K562 (cell line): ENCODE results near the gene CPED1. TPM values are rescaled to one million over a fixed set of nuclear protein-coding genes. Genes with fewer than 3 reads are reported as not detected.

Experiments
- BCLAF1 ChIP-seq, 2 experiments: fragments of 450-650 bp in 1 of 2; IDR thresholded peaks; 2 replicates each; pipeline ENCODE4 v1.6.1; 2011 to 2017; ENCODE audit warnings: low read depth in 2 of 2, antibody characterized with exemption in 1 of 2, borderline replicate concordance in 1 of 2, low read length in 1 of 2, mild to moderate bottlenecking in 1 of 2, mixed read lengths in 1 of 2; ENCODE audit not compliant: control insufficient read depth in 1 of 2
- BHLHE40 ChIP-seq: IDR thresholded peaks from 2 replicates; pipeline ENCODE4 v1.6.1; 2011; ENCODE audit warnings: low read length, improper control_type of control experiment
- CHCHD3 ChIP-seq: fragments of 250-450 bp; sonication (Bioruptor Pico); IDR thresholded peaks from 2 replicates; pipeline ENCODE4 v2.1.2; 2022; ENCODE audit warnings: mild to moderate bottlenecking
- CHD4 ChIP-seq: fragments of 200-600 bp; sonication (generic); IDR thresholded peaks from 3 replicates; pipeline ENCODE4 v1.6.1; 2012; ENCODE audit warnings: low read depth, mild to moderate bottlenecking, mixed read lengths, low read length, inconsistent platforms; ENCODE audit not compliant: insufficient read depth, insufficient replicate concordance, poor library complexity, severe bottlenecking
- E2F3 ChIP-seq: fragments of 250-450 bp; sonication (Bioruptor Pico); IDR thresholded peaks from 2 replicates; pipeline ENCODE4 v1.4.0; 2020; ENCODE audit warnings: mild to moderate bottlenecking
- ERF ChIP-seq: fragments of 450-650 bp; formaldehyde crosslinking; IDR thresholded peaks from 2 replicates; pipeline ENCODE4 v1.4.0; 2020; ENCODE audit warnings: mild to moderate bottlenecking, mixed read lengths
- HDAC1 ChIP-seq, 2 experiments: fragments of 450-650 bp; IDR thresholded peaks; 2 replicates each; pipeline ENCODE4 v1.6.1; 2016 to 2017; ENCODE audit warnings: inconsistent platforms in 1 of 2, mild to moderate bottlenecking in 1 of 2, moderate library complexity in 1 of 2
- HEY1 ChIP-seq: fragments of 250-450 bp; sonication (Bioruptor Pico); IDR thresholded peaks from 2 replicates; pipeline ENCODE4 v1.5.0; 2020; ENCODE audit warnings: mild to moderate bottlenecking, moderate library complexity, borderline replicate concordance
- ILK ChIP-seq: fragments of 450-650 bp; IDR thresholded peaks from 2 replicates; pipeline ENCODE4 v1.6.1; 2016; ENCODE audit warnings: missing genetic modification characterization, low read depth, mild to moderate bottlenecking, missing compliant biosample characterization, moderate library complexity, borderline replicate concordance
- KDM1A ChIP-seq, 2 experiments: fragments of 450-650 bp; IDR thresholded peaks; 2 replicates each; pipeline ENCODE4 v1.6.1; 2016; ENCODE audit warnings: mild to moderate bottlenecking in 2 of 2
- MCM3 ChIP-seq: fragments of 450-650 bp; IDR thresholded peaks from 2 replicates; pipeline ENCODE4 v1.6.1; 2016
- MCM7 ChIP-seq, 2 experiments: fragments of 450-650 bp; IDR thresholded peaks; 2 replicates each; pipeline ENCODE4 v1.6.1; 2016 to 2018
- MEF2D ChIP-seq: conservative IDR thresholded peaks from 2 replicates; pipeline ENCODE4 v1.6.1; 2016; ENCODE audit warnings: low read depth, missing genetic modification characterization, missing compliant biosample characterization
- NONO ChIP-seq, 2 experiments: fragments of 200-400 bp in 1 of 2; fragments of 450-650 bp in 1 of 2; formaldehyde crosslinking in 1 of 2; IDR thresholded peaks; 2 replicates each; pipeline ENCODE4 v1.6.1; 2017; ENCODE audit warnings: low read depth in 2 of 2, mild to moderate bottlenecking in 2 of 2, moderate library complexity in 2 of 2, low read length in 1 of 2
- NR2F6 ChIP-seq: fragments of 450-650 bp; formaldehyde crosslinking; IDR thresholded peaks from 2 replicates; pipeline ENCODE4 v1.4.0; 2020; ENCODE audit warnings: mild to moderate bottlenecking
- NR4A1 ChIP-seq, 2 experiments: fragments of 250-450 bp in 1 of 2; fragments of 450-650 bp in 1 of 2; sonication (Bioruptor Pico) in 1 of 2; IDR thresholded peaks; 2 replicates each; pipeline versions ENCODE4 v1.4.0 to v1.6.1; 2016 to 2020; ENCODE audit warnings: mild to moderate bottlenecking in 2 of 2, missing compliant biosample characterization in 1 of 2, missing genetic modification characterization in 1 of 2, moderate library complexity in 1 of 2
- POLR2AphosphoS2 ChIP-seq: IDR thresholded peaks from 2 replicates; pipeline ENCODE4 v1.6.1; 2012; ENCODE audit warnings: low read length, improper control_type of control experiment
- POLR2G ChIP-seq: fragments of 200-400 bp; formaldehyde crosslinking; IDR thresholded peaks from 2 replicates; pipeline ENCODE4 v1.6.1; 2017; ENCODE audit warnings: low read depth, mild to moderate bottlenecking, antibody characterized with exemption, low read length, moderate library complexity
- TAF1 ChIP-seq: IDR thresholded peaks from 2 replicates; pipeline ENCODE4 v1.6.1; 2011; ENCODE audit warnings: mild to moderate bottlenecking, low read length, moderate library complexity; ENCODE audit not compliant: insufficient read depth, control insufficient read depth, severe bottlenecking; ENCODE audit errors: extremely low read depth
- TAF15 ChIP-seq: fragments of 200-400 bp; formaldehyde crosslinking; IDR thresholded peaks from 2 replicates; pipeline ENCODE4 v1.6.1; 2017; ENCODE audit warnings: mild to moderate bottlenecking, low read depth, low read length, moderate library complexity
- ZBTB5 ChIP-seq: fragments of 450-650 bp; IDR thresholded peaks from 2 replicates; pipeline ENCODE4 v1.6.1; 2017; ENCODE audit warnings: antibody characterized with exemption
- ZKSCAN8 ChIP-seq: fragments of 200-800 bp; sonication (Bioruptor generic); IDR thresholded peaks from 2 replicates; pipeline ENCODE4 v1.6.1; 2016; ENCODE audit warnings: missing genetic modification characterization, missing compliant biosample characterization
- ZNF384 ChIP-seq: IDR thresholded peaks from 2 replicates; pipeline ENCODE4 v1.6.1; 2012; ENCODE audit warnings: low read depth, low read length, improper control_type of control experiment
- ZNF408 ChIP-seq: fragments of 250-450 bp; sonication (Bioruptor Pico); IDR thresholded peaks from 2 replicates; pipeline ENCODE4 v1.4.0; 2020; ENCODE audit warnings: low read depth, mild to moderate bottlenecking, moderate library complexity
- polyA plus RNA-seq, 8 experiments: library from polyadenylated mRNA; depleted of rRNA in 4 of 8; stranded (reverse) in 5 of 8; unstranded in 3 of 8; fragments of >200 nt; fragmentation: Nextera tagmentation in 2 of 8; fragmentation: Illumina TruSeq in 1 of 8; extraction: Ambion mirVana in 2 of 8; extraction: Trizol in 1 of 8; gene quantifications; 2 replicates each; pipeline versions ENCODE4 v1.2.1 to v1.2.3, GENCODE V29; 2011 to 2014; ENCODE audit warnings: inconsistent platforms in 1 of 8, missing spikeins in 1 of 8
- total RNA-seq, 7 experiments: library from RNA; depleted of rRNA in 6 of 7; stranded (reverse); fragments of >200 nt in 6 of 7; fragmentation: Illumina TruSeq in 2 of 7; extraction: Trizol in 2 of 7; gene quantifications; 2 replicates each; pipeline versions ENCODE4 v1.2.1 to v1.2.3, GENCODE V29; 2011 to 2021; ENCODE audit warnings: low replicate concordance in 1 of 7

The CPED1 gene
- total and polyA plus RNA-seq, 9 of the 15 experiments (the other 6 are each of a cell fraction or from before 2014, with no cell fraction given), result 195 to 393 (median 290) TPM

- TF ChIP-seq ZBTB5, result no peak
- TF ChIP-seq ERF (CRISPR knock-in tag), result no peak; the same call in none of the 2 replicates
- TF ChIP-seq MCM7 (IDR thresholded peaks at IDR 0.05), result no peak
- TF ChIP-seq NONO (IDR thresholded peaks at IDR 0.05; ENCODE audit: low read depth in 2 of 2, low read length in 1 of 2), result peak in 1 of 2 experiments; percentile 44; a peak in 1 of 4 replicates
- TF ChIP-seq HDAC1 (IDR thresholded peaks at IDR 0.05), result peak in 1 of 2 experiments; percentile 60; a peak in 1 of 4 replicates
- TF ChIP-seq CHCHD3, result peak; percentile 68
- no peak; the same call in 1 of the 2 replicates for TF ChIP-seq NR2F6
- TF ChIP-seq POLR2G, result peak; percentile 72
- no peak for TF ChIP-seq BHLHE40
- peak; percentile 69 to 71 for TF ChIP-seq KDM1A (IDR thresholded peaks at IDR 0.05)
- TF ChIP-seq MCM3, result no peak
- no peak for TF ChIP-seq ILK (tag)
- no peak for TF ChIP-seq ZNF384
- TF ChIP-seq ZKSCAN8, result no peak
- TF ChIP-seq BCLAF1 (IDR thresholded peaks at IDR 0.05; ENCODE audit: borderline replicate concordance in 1 of 2, control insufficient read depth in 1 of 2, low read depth in 2 of 2, low read length in 1 of 2), result peak; percentile 32 to 33; a peak in 2 of 4 replicates
- TF ChIP-seq CHD4, result no peak
- TF ChIP-seq TAF1, result no peak
- TF ChIP-seq POLR2AphosphoS2, result peak; percentile 99
- TF ChIP-seq MEF2D (tag), result no peak
- no peak for TF ChIP-seq NR4A1 (CRISPR knock-in tag; IDR thresholded peaks at IDR 0.05)
- TF ChIP-seq NR4A1 (tag; IDR thresholded peaks at IDR 0.05), result no peak
- no peak; the same call in 1 of the 2 replicates for TF ChIP-seq HEY1 (CRISPR knock-in tag)
- TF ChIP-seq E2F3 (CRISPR knock-in tag), result no peak
- no peak for TF ChIP-seq TAF15
- TF ChIP-seq ZNF408 (CRISPR knock-in tag), result no peak
Measured at GRCh38 chr7:121081327-121081936, 92.9 kb downstream of the CPED1 start (continued).
